HG03095 (cell line): ENCODE measurements around the gene TET3.

Experiments
- ATAC-seq: cut with Tn5 transposase; IDR thresholded peaks from one replicate; pipeline ENCODE4 v1.9.1; 2021; ENCODE audit warnings: moderate library complexity; ENCODE audit not compliant: unreplicated experiment

TET3 gene

DNA sequence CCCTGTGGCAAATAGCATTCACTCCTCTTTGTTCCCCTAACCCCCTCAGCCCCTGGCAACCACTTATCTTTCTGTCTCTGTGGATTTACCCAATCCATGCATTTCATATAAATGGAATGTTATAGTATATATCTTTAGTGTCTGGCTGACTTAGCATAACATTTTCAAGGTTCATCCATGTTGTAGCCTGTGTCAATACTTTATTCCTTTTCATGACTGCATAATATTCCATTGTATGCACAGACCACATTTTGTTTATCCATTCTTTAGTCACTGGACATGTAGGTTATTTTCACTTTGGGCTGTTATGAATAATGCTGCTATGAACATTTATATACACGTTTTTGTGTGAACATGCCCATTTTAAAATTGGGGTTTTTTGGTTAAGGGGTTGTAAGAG is 42.8 kb downstream of the TET3 start:
- ATAC-seq = no peak

- ATAC-seq = no peak
These were observed 43.6 kb downstream of the TET3 start for GRCh38 chr2:74028290-74028689.

- no peak for ATAC-seq
These were observed 44.0 kb downstream of the TET3 start for GRCh38 chr2:74028741-74029140.

DNA sequence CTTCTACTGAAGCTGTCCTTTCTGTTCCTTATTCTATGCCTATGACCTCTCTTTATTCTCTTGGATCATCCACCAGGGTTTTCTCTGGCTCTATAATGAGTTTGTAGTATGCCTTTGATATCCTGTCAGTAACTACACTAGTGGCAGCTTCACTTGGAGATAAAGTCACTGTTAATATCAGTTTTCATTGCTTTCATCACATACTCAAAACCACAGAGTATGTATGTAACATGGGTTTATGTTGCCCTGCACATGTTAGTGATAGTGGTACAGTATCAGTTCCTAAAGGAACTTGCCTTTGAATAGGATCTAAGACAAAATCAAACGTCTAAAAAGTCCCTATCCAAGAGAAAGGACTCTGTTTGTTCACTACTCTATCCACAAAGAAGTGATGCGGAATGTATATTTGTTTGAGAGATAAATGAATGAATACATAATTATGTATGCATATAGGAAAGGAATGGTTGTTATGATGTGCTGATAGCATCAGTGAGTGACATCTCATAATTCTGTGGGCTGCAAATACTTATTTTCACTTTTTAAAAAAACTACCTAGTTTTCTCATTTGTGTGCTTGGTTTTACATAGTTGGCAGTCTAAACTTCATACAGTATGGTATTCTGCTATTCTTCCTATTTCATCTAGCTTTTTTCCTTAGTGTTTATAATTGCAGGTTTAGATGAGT is 45.1 kb downstream of the TET3 start:
- no peak for ATAC-seq

GRCh38 chr2:74031221-74031620 is 46.5 kb downstream of the TET3 start:
- no peak for ATAC-seq

GRCh38 chr2:74031959-74032287 is 47.2 kb downstream of the TET3 start:
- no peak for ATAC-seq

DNA sequence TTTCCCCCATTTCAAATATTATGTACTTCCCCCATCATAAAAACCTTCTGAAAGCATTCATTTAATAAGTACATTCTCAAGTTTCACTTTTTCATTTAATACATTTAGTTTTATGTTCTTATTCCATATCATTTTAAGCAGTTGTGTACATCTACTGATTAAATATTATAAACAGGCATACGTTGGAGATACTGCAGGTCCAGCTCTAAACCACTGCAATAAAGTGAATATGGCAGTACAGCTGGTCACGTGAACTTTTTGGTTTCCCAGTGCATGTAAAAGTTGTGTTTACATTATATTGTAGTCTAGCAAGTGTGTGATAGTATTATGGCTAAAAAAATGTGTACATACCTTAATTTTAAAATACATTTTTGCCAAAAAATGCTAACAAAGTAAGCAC is 48.7 kb downstream of the TET3 start:
- ATAC-seq = no peak
